Measurements from ENCODE around the gene PRF1.

GRCh38 chr10:70576803-70577517 is 25.6 kb downstream of the PRF1 start:
- TF ChIP-seq CTCF (IDR thresholded peaks at IDR 0.05), result no peak
- TF ChIP-seq POLR2A (IDR thresholded peaks at IDR 0.05), result no peak
